ENCODE results near the gene SPOP.

The SPOP gene

GRCh38 chr17:49717371-49717861, 39.5 kb upstream of the SPOP start:
- no peak for DNase-seq (ENCODE audit: extremely low spot score)
- POLR2A ChIA-PET: no interaction called here
- no peak for TF ChIP-seq CTCF (IDR thresholded peaks at IDR 0.05; ENCODE audit: control extremely low read depth, extremely low read depth, low read depth, missing control alignments)
- CTCF ChIA-PET: interaction anchor here (40.4 kb wide), 1 partner anchor 144 kb away, joined by 880 read pairs; the partner anchor contains the start of gene NXPH3

- no peak for DNase-seq (ENCODE audit: extremely low spot score)
- CTCF ChIA-PET: interaction anchor here (40.4 kb wide), 1 partner anchor 143 kb away, joined by 880 read pairs; the partner anchor contains the start of gene NXPH3
- no peak for TF ChIP-seq CTCF (IDR thresholded peaks at IDR 0.05; ENCODE audit: control extremely low read depth, extremely low read depth, low read depth, missing control alignments)
- POLR2A ChIA-PET: no interaction called here
These were observed 38.9 kb upstream of the SPOP start for GRCh38 chr17:49716668-49717364.

DNA sequence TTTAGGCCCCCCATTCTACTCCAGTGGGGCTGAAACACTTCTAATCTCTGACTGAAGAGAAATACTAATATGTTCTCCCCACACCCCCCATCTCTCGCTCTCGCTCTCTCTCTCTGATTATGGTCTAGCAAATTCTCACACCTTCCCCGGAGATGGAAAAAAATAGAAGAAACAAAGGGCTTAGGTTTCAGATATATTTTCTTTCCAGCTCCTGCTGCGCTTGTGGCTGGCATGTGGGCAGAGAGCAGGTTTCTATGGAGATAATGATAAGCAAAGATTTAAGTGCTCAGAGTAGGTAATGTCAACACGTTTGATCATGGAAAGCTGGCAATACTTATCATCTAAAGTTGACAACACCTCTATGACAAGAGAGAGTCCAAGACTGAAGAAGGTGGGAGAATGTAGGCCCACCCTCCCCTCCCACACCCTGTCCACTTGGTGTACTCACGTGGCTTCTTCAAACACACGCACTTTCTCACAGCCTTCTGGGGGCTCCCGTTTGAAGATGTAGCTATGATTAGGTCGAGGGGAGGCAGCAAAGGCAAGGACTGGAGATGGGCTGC, 37.9 kb upstream of the SPOP start:
- CTCF ChIA-PET: interaction anchor here (1.1 to 40.4 kb wide), 4 partner anchors 12 to 159 kb away, joined by 3 to 880 read pairs (median 10); partner anchors contain the start of gene NXPH3
- TF ChIP-seq CTCF (IDR thresholded peaks at IDR 0.05; ENCODE audit: control extremely low read depth, extremely low read depth, low read depth, missing control alignments): no peak
- no peak for DNase-seq (ENCODE audit: extremely low spot score)
- POLR2A ChIA-PET: no interaction called here

GRCh38 chr17:49715216-49715615, 37.3 kb upstream of the SPOP start:
- ChIA-PET CTCF (interaction anchor here (0.9 to 40.4 kb wide), 5 partner anchors 12 to 158 kb away, joined by 3 to 880 read pairs (median 10); partner anchors contain the start of gene NXPH3), POLR2A (no interaction called here)
- no peak for TF ChIP-seq CTCF (IDR thresholded peaks at IDR 0.05; ENCODE audit: control extremely low read depth, extremely low read depth, low read depth, missing control alignments)
- no peak for DNase-seq (ENCODE audit: extremely low spot score)

- CTCF ChIA-PET: interaction anchor here (0.9 to 40.4 kb wide), 35 partner anchors 12 to 561 kb away, joined by 3 to 880 read pairs (median 5); partner anchors contain the start of genes FAM117A and NXPH3
- POLR2A ChIA-PET: interaction anchor here (0.5 to 1.9 kb wide), 3 partner anchors 8 to 417 kb away, joined by 3 to 12 read pairs (median 4); partner anchors contain the start of gene FAM117A
These were observed 30.8 kb upstream of the SPOP start for GRCh38 chr17:49708515-49709183.

More at GRCh38 chr17:49708515-49709183, 30.8 kb upstream of the SPOP start:
- no peak for DNase-seq (ENCODE audit: extremely low spot score)
- TF ChIP-seq CTCF (IDR thresholded peaks at IDR 0.05; ENCODE audit: control extremely low read depth, extremely low read depth, low read depth, missing control alignments): no peak
